CD4-positive, alpha-beta T cell treated with Interleukin-21 for 1 hour (primary cell): ENCODE data around the gene B3GALT6.
"Not testable (repeated sequence)": the region's sequence is repeated elsewhere in the genome, so short reads cannot be mapped to it uniquely, and the experiment has no call there.

Source experiments
- DNase-seq: peaks from one replicate; pipeline ENCODE4 v3.0.0-alpha.2; 2020

The B3GALT6 gene

DNA sequence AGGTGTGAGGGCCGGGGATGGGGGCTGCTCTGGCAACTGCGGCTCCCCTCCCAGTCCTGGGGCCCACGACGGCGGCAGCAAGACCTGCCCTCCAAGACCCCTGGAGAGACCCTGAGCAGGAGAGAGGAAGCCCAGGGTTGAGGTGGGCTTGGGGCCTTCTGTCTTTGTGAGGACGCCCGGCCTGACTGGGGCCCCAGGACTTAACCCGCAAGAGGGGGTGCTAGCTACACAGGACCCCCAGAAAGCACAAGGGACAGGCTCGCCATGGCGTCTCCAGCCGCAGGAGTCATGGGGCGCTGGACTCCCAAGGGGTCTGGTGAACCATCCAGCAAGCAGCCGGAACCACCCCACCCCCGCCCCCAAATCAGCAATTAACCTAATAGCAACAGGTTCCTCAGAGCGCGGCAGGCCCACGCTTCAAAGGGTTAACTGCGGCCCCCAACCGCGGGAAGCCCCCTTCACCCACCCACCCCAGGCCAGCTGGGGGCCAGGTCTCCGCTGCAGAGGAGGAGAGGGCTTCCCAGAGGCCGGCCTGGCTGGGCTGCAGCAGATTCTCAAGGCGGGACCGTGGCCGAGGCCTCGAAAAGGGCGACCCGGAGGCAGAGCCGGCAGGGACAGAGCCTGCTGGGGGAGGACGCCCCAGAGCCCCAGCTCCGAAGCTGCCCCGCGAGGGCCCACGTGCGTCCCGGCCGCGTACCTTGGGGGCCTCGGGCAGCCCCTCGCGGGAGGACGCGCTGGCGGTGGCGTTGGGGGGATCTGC is 14.0 kb downstream of the B3GALT6 start:
- DNase-seq, result no peak

DNA sequence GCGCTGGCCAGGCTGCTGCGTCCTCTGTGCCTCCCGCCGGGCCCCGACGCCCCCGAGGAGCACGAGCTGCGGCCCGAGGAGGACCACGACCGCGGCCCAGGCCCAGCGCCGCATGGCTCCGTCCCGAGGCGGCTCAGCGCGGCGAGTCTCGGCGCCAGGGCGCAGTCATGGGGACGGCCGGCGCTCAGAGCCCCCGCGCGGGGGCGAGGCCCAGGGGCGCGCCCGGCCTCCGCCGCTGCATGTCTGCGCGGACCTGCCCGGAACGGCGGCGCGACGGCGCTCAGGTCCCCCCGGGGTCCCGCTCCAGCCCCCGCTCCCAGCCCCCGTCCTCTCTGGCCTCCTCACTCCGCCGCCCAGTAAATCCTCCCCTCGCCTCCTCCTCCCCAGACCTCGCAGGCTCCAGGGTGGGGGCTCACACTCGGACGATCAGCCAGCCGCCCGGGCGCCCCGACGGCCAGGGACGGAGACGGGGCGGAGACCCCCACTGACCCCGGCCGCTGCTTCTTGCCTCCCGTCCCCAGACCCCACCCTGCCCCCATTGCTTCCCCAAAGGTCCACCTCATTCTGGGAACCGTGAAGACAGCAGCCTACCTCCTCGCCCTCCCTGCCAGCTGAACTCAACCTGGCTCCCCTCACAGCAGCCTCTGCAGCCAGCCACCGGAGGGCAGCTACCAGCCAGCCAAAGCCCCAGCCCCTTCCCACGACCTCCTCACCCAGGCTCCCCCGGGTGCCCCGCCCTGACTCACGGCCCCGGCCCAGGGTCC is 14.7 kb downstream of the B3GALT6 start, which contains the start of gene C1QTNF12:
Gene C1QTNF12, minus strand, starts transcription at position 146 of the 764 bp plus-strand sequence. Its CDS starts 32 bp downstream, at position 114.
- DNase-seq, result no peak

DNA sequence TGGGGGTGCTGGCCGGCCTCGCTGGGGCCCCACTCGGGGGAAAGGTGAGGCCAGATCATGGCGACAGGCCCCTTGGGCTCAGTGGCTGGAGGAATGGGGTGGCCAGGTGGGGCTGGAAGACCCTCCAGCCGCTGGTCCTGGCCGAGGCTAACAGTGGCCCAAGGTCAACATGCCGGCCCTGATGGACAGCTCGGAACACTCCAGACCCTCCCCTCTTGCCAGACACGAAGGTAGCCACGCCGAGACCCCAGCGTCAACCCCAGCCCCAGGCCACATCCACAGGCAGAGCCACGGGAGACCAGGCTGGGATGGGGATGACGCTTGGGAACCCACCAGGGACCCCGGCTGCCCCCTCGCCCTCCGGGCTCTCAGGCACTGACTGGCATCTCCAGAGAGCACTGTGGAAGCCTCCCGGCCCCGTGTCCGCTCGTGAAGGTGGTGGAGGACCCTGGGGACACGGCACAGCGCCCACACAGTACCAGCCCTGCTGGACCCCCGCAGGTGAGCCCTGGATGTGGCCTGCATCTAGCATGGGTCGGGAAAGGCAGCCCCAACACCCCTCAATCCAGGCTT is 15.4 kb downstream of the B3GALT6 start:
- DNase-seq, result no peak

DNA sequence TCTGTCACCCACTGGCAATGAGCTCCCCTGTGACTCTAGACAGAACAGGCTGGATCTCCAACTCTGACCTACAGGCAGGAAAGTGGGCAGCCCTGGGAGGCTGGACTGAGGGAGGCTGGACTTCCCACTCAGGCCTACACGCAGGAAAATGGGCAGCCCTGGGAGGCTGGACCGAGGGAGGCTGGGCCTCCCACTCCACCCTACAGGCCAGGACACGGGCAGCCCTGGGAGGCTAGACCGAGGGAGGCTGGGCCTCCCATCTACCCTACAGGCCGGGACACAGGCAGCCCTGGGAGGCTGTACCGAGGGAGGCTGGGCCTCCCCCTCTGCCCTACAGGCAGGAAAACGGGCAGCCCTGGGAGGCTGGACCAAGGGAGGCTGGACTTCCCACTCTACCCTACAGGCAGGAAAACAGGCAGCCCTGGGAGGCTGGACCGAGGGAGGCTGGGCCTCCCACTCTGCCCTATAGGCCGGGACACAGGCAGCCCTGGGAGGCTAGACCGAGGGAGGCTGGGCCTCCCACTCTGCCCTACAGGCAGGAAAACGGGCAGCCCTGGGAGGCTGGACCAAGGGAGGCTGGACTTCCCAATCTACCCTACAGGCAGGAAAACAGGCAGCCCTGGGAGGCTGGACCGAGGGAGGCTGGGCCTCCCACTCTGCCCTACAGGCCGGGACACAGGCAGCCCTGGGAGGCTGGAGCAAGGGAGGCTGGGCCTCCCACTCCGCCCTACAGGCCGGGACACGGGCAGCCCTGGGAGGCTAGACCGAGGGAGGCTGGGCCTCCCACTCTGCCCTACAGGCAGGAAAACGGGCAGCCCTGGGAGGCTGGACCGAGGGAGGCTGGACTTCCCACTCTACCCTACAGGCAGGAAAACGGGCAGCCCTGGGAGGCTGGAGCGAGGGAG is 16.2 kb downstream of the B3GALT6 start:
- not testable (repeated sequence) for DNase-seq

DNA sequence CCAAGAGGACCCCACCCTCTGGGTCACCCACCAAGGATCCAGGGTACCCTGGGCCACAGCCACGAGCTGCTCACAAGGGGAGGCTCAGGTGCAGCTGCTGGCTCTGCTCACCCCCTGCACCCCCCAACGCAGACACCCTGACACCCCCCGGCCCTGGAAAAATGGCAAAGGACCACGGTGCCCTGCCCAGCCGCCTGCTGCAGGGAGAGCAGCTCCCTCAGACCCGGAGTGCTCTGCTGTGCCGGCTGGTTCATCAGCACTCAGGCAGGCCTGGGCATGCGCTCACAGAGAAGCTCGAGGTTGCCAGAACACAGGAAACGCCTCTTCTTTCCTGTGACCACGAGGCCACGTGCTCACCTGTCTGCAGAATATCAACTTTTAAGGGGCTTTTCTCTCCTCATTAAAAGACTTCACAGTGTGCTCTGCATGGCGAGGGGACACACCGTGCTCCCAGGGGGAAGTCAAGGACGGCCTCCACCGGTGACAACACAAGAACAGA is 18.8 kb downstream of the B3GALT6 start:
- DNase-seq, result peak; percentile 69

DNA sequence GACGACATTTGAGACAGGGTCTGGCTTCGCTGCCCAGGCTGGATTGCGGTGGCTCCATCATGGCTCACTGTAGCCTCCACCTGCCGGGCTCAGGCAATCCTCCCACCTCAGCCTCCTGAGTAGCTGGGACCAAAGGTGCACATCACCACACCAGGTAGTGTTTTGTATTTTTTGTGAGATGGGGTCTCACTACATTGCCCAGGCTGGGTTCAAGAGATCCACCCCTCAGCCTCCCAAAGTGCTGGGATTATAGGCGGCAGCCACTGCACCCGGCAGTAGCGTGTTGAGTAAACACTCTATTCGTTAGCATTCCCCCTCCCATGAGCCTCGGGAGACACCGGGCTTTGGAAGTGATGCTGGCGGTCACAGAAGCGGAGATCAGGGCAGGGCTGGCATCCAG is 21.3 kb downstream of the B3GALT6 start:
- DNase-seq, result no peak

DNA sequence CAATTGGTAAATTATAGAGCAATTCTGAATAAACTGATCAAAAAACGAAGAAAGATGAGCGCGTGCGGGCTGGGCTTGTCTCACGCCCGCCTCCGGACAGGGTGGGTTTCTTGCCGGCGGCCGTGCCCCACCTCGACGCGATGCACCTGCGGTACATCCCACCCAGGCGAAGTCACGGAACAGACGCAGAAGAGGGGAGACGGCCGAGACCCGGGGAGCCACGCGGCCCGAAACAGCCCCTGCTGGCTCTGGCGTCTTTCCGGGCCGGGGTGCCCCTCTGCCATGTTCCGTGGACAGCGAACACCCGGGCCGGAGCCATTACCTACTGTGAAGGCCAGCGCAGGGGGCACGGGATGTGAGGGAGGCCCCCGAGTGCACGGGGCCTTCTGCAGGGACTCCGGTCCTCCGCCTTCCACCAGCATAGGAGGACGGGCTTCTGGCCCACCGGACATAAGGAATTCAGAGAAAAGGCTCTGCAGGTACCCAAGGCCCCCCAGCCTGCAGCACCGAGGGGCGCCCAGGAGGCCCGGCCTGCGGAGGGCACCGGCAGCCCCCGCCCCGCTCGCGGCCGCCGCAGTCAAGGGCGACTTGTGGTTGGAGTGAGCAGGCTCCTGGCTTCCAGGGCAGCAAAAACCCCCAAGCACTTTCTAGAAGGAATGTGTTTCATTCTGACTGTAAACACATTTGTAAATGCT is 22.1 kb downstream of the B3GALT6 start:
- no peak for DNase-seq

DNA sequence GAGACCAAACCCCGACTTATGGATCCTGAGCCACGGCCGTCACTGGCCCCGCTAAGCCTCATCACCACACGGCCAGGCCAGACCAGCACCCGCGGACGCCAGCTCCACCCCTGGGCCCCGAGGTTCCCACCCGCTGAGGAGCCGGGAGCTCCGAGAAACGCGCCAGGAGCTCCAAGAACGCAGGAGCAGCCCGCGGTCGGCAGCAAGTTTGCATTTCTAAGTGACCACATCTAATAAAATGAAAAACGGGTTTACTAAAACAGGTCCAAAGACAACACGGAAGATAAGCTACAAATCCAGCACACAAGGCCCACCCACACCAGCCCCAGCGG is 22.6 kb downstream of the B3GALT6 start:
- no peak for DNase-seq

DNA sequence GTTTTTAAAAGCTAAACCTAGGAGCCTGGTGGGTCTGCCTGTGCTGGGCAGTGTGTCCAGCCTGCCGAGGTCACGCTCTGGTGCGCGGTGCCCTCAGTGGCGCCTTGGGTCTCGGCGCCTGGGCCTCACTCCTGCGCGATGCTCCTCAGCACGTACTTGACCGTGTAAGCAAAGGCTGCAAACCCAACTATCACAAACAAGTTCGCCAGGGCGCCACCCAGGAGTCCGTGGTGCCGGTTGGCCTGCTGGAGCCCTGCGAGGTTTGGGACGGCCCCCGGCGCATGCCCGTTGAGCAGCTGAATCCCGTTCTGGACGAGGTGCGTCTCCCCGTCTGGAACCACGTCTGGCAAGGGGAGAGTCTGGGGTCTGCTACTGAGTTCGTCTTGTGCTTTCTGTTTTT is 23.0 kb downstream of the B3GALT6 start:
- no peak for DNase-seq

DNA sequence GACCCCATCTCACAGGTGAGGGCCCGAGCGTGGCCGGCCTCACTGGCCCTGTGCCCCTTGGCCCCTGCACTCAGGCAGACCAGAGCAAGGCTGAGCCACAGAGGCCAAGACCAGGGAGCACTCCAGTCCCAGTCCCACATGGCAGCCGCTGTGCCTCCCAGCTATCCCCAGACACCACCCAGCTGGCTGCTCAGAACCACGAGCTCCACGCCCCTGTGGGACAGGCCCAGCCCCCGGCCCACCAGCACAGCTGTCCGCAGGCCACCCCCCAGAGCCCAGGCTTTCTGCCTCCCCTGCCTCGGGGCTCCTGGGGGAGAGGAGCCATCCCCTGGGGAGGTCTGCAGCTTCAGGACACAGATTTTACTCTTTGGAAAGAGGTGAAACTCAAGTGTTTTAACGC is 23.6 kb downstream of the B3GALT6 start:
- no peak for DNase-seq

DNA sequence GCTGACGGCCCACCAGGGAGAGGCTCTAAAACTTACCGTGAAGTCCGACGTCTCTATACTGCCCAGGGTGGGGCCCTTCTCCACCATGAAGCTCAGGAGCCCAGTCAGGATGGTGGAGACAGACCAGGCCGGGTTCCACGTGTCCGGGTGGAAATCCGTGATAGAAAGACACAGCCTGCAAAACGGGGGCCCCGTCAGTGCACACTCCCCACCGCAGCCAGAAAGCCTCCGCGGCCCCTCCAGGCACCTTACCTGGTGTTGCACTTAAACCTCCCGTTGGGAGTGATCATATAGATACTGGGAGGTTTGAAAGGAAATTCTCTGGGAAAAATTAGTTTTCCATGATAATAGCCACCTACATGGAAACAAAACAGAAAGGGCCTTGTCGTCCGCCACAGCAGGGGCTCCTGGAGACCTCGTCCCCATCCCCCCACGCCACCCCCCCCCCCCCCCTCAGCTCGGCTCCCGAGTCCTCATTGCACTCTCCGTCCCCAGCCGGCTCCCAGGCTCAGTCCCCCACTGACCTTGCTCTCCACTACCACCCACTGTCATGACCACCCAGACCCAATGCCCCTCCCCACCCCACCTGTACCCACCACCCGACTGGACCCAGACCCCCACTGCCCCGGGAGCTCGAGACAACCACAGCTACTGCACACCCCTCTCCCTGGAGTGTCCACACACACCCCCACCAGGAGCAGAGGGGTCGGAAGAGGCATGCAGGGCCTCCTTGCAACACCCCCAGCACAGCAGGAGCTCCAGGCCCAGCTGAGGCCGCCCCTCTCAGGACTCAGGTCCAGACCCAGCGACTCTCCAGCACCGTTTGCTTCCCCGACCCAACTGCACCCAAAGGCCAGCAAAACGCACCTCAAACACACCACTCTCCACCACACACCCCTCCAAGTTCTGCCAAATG is 25.2 kb downstream of the B3GALT6 start:
- DNase-seq, result no peak

DNA sequence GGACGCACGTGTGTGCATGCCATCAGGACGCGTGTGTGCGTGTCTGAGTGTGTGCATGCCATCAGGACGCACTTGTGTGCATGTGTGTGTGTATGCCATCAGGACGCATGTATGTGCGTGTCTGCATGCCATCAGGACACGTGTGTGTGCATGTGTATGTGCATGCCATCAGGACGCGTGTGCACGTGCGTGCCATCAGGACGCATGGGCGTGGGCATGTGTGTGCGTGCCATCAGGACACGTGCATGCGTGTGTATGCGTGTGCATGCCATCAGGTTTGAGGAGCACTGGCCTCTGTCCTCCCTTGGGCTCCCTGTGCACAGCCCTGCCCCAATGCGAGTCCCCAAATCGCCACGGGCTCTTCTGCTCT is 27.1 kb downstream of the B3GALT6 start:
- DNase-seq, result no peak

DNA sequence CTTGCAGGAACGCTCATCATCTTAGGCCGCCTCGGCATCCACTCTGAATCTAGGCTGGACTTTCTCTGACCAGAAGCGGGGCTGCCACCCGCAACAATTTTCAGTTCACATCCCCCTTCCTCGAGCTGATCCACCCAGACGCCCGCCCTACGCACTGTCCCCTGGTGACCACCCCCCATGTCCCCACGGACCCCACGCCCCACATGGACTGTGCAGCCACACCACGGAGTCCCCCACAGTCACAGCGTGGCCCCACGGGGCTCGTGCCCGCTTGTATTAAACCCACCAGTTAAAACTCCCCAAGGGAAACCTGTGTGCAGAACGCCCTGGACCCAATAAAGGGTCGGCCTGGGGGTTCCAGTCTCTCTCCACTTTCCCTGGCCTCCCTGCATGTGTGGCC is 27.5 kb downstream of the B3GALT6 start:
- DNase-seq, result no peak

DNA sequence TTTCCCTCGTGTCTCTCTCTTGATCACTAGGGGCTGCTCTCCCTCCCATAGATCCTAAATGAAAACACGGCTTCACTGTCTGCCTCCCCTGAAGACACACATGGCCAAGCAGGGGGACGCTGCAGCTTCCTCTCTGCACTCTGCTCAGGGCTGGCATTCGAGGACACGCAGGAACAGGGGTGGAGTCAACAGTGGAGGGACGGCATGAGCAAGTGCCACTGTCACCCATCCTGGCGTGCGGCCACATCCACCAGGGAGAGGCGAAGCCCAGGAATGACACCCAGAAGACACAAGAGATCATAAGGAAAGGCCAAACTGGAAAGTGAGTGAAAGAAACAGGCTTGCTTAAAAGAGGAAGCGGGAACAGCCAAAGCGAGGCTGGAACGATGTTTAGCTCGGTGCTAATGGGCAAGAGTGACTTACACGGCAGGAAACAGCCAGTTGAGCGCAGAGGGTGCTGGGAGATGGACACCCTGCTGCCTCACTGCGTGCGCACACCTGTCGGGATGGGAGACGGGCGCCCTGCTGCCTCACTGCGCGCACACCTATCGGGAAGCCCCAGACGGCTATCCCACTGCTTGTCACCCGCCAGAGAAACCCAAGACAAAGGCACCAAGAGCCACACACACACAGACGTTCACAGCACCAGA is 28.0 kb downstream of the B3GALT6 start:
- no peak for DNase-seq

DNA sequence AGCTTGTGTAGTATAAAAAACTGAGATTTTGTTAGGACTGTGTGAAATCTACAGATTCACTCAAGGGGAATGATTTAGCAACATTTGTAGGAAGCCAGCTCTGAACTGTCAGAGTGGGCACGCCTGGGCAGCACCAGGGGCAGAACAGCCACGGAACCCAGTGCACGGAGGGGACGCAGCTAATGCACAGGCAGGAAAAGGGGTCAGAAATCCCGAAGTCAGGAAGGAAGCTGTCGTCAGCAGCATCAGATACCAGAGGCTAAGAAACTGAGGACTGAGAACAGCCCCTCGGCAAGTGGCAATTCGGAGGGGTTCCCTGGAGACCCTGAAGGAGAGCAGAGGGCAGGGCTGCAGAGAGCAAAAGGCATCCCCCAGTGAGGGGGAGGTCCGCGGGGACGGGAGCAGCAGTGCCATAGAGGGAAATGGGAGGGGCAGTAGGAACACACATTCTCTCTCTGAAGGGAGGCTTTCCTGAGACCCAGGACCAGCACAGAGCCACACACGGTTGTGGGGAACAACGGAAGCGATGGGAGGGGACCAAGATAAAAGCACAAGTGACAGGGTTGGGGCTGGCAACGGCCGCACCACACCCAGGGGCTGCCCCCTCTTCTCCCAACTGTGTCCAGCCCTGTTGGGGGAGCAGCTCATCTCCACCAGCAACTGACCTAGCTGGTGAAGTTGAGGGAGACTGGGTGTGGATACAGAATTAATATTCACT is 29.0 kb downstream of the B3GALT6 start:
- no peak for DNase-seq

DNA sequence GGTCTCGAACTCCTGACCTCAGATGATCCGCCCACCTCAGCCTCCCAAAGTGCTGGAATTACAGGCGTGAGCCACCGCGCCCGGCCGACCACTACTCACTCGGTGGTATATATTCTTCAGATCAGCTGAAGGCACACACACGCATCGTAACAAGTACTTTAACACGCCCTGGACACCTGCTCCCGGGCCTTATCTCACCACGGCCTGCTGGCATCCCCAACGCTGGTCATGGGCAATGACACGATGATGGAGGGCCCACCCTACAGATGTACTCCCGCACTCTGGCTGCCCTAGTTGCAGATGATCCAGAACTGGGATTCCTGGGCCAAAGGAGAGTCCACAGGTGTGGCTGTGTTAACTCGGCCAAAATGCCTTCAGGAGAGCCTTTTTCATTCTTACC is 30.0 kb downstream of the B3GALT6 start:
- no peak for DNase-seq

DNA sequence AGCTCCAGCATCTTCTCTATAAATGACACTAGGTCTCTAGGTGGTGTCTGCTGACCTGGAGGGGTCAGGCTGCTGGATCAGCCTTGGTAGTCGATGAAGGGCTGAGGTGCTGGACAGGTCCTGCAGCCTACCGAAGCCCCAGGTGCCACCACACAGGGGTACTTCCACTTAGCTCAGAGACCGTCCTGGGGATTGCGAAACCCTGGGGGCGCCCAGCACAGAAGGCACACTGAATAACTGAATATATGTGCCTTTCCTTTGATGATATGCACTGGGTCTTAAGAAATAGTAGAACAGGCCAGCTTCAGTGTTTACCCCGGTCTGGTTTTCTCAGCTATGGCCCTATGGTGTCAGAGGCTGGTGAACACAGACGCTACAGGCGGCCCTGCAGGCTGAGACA is 30.7 kb downstream of the B3GALT6 start:
- no peak for DNase-seq

DNA sequence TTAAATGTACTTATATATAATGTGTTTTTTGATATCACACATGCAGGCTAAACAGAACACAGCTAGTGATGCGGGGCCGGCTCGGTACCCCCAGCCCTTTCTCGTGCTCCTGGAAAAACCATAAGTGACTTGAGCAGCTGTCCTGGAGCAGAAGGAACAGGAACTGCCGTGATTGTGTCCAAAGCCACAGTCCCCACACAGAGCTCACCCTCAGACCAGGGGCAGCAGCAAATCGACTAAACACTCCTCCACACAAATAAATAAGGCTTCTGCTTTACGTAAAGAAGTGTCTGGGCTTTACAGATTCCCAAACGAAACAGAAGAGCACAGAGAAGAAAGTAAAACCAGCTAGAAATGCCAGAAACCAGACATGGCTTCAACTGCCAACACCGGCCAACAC is 32.0 kb downstream of the B3GALT6 start:
- DNase-seq, result no peak

DNA sequence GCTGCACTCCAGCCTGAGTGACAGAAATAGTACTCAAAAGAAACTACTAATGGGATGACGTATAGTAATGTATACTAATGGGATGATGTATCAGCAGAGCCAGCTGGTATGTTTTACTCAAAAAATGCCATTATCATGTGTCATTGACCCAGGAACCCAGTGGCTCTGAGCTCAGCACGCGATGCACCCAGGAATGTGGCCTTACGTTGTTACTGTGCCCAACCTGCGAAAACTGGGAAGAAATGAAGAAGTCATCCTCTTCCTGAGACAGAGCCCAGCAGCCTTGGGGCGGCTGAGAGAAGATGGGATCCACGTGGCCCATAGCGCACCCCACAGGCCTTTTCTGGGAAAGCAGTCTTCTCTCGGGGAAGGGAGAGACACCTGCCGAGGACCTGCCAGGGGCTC is 32.8 kb downstream of the B3GALT6 start:
- no peak for DNase-seq
